Activated gamma-delta T cell treated with Interleukin-2 at 50 U/mL for 16 hours (primary cell): ENCODE measurements around the gene SLC23A2.

ENCODE experiments used
- DNase-seq: peaks from one replicate; pipeline ENCODE4 v3.0.0-alpha.2; 2020

Gene SLC23A2

GRCh38 chr20:4811661-4812181 is 189.6 kb downstream of the SLC23A2 start:
- DNase-seq: peak; percentile 76

GRCh38 chr20:4811257-4811656 is 190.1 kb downstream of the SLC23A2 start:
- no peak for DNase-seq

GRCh38 chr20:4810426-4811019 is 190.8 kb downstream of the SLC23A2 start:
- DNase-seq: no peak

GRCh38 chr20:4809707-4810106 is 191.6 kb downstream of the SLC23A2 start:
- peak; percentile 38 for DNase-seq

GRCh38 chr20:4808872-4809271 is 192.4 kb downstream of the SLC23A2 start:
- DNase-seq: no peak

DNA sequence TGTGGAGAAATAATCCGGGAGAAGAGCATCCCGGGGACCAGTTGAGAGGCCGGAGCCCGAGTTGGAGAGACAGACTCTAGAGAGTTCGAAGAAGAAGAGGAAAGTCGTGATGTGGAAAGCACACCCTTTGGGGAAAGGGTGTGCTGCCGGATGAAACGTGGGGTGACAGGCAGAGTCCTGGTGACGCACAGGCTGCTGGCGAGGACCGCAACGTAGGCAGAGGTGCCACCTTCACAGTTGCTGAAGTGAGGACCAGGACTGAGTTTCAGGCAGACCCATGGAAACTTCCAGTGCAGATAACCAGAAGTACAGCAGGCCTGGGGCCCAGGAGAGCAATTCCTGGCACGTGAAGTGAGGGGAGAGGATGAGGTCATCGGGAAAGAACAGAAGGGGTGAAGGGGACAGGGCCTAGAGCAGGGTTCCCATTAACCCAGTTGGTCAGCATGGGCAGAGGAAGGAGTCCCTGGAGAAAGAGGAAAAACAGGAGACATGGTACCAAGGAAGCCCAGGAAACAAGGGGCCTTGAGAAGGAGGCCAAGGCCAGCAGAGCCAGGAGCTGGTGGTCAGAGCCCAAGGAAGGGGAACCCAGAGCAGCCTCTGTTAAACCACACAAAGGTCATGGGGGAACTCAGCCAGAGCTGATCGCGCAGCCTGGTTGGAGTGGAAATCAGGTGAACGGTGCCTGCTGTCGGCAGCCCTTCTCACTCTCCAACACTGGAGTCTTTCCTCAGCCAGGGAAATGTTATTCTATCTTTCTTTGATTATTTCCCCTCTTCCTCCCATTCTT is 195.5 kb downstream of the SLC23A2 start:
- no peak for DNase-seq

GRCh38 chr20:4802527-4802926 is 198.8 kb downstream of the SLC23A2 start:
- no peak for DNase-seq
